Lower leg skin (tissue), 3 donors: Measurements from ENCODE around the gene KRT83.

Experiments
- POLR2A ChIP-seq, 2 donors: fragments of 450-650 bp; IDR thresholded peaks; one replicate each; pipeline ENCODE4 v1.6.1; 2016 to 2017; ENCODE audit warnings: antibody characterized with exemption in 2 of 2, mild to moderate bottlenecking in 1 of 2, moderate library complexity in 1 of 2
- TF ChIP-seq, protein P1 (sequence below), 3 donors: fragments of 450-650 bp; IDR thresholded peaks; one replicate each; pipeline ENCODE4 v1.5.1; 2016; ENCODE audit warnings: antibody characterized with exemption in 3 of 3, mild to moderate bottlenecking in 3 of 3, moderate library complexity in 2 of 3

DNA sequence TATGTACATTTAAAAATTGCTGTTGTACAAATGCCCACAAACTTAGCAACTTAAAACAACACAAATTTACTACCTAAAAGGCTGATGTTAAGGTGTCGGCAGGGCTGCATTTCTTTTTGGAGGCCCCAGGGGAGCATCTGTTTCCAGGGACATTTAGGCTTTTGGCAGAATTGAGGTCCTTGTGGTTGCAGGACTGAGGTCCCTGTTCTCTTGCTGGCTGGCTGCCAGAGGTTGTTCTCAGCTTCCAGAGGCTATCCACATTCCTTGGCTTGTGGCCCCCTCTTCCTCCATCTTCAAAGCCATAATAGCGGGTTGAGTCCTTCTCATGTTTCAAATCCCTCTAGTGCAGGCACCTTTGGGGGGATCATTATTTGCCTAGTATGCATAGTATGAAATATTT lies 22.4 kb upstream of the KRT83 start:
- TF ChIP-seq, protein P1, sequence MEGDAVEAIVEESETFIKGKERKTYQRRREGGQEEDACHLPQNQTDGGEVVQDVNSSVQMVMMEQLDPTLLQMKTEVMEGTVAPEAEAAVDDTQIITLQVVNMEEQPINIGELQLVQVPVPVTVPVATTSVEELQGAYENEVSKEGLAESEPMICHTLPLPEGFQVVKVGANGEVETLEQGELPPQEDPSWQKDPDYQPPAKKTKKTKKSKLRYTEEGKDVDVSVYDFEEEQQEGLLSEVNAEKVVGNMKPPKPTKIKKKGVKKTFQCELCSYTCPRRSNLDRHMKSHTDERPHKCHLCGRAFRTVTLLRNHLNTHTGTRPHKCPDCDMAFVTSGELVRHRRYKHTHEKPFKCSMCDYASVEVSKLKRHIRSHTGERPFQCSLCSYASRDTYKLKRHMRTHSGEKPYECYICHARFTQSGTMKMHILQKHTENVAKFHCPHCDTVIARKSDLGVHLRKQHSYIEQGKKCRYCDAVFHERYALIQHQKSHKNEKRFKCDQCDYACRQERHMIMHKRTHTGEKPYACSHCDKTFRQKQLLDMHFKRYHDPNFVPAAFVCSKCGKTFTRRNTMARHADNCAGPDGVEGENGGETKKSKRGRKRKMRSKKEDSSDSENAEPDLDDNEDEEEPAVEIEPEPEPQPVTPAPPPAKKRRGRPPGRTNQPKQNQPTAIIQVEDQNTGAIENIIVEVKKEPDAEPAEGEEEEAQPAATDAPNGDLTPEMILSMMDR (IDR thresholded peaks at IDR 0.05) = no peak
- no peak for TF ChIP-seq POLR2A (IDR thresholded peaks at IDR 0.05)
